ENCODE results near the gene NRIP1.

- TF ChIP-seq, protein P1, sequence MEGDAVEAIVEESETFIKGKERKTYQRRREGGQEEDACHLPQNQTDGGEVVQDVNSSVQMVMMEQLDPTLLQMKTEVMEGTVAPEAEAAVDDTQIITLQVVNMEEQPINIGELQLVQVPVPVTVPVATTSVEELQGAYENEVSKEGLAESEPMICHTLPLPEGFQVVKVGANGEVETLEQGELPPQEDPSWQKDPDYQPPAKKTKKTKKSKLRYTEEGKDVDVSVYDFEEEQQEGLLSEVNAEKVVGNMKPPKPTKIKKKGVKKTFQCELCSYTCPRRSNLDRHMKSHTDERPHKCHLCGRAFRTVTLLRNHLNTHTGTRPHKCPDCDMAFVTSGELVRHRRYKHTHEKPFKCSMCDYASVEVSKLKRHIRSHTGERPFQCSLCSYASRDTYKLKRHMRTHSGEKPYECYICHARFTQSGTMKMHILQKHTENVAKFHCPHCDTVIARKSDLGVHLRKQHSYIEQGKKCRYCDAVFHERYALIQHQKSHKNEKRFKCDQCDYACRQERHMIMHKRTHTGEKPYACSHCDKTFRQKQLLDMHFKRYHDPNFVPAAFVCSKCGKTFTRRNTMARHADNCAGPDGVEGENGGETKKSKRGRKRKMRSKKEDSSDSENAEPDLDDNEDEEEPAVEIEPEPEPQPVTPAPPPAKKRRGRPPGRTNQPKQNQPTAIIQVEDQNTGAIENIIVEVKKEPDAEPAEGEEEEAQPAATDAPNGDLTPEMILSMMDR (IDR thresholded peaks at IDR 0.05), result no peak
- TF ChIP-seq, protein P2, sequence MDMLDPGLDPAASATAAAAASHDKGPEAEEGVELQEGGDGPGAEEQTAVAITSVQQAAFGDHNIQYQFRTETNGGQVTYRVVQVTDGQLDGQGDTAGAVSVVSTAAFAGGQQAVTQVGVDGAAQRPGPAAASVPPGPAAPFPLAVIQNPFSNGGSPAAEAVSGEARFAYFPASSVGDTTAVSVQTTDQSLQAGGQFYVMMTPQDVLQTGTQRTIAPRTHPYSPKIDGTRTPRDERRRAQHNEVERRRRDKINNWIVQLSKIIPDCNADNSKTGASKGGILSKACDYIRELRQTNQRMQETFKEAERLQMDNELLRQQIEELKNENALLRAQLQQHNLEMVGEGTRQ (CRISPR knock-in tag; IDR thresholded peaks at IDR 0.05), result no peak
- no peak for TF ChIP-seq ZNF263 (CRISPR knock-in tag; IDR thresholded peaks at IDR 0.05; ENCODE audit: low read depth)
- no peak for TF ChIP-seq TCF7 (CRISPR knock-in tag; IDR thresholded peaks at IDR 0.05; ENCODE audit: low read depth)
- TF ChIP-seq, protein P3, sequence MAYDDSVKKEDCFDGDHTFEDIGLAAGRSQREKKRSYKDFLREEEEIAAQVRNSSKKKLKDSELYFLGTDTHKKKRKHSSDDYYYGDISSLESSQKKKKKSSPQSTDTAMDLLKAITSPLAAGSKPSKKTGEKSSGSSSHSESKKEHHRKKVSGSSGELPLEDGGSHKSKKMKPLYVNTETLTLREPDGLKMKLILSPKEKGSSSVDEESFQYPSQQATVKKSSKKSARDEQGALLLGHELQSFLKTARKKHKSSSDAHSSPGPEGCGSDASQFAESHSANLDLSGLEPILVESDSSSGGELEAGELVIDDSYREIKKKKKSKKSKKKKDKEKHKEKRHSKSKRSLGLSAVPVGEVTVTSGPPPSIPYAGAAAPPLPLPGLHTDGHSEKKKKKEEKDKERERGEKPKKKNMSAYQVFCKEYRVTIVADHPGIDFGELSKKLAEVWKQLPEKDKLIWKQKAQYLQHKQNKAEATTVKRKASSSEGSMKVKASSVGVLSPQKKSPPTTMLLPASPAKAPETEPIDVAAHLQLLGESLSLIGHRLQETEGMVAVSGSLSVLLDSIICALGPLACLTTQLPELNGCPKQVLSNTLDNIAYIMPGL (CRISPR knock-in tag; IDR thresholded peaks at IDR 0.05), result no peak
These were observed 82.5 kb downstream of the NRIP1 start for GRCh38 chr21:14982336-14982735.
